HG02943 (cell line): ENCODE measurements around the gene GRB14.
A peak's percentile ranks its signal among the peaks of the same experiment; 100 is the strongest.

Experiments
- ATAC-seq: cut with Tn5 transposase; IDR thresholded peaks from one replicate; pipeline ENCODE4 v1.9.1; 2021; ENCODE audit warnings: mild to moderate bottlenecking, low read depth, moderate library complexity; ENCODE audit not compliant: unreplicated experiment

GRB14 gene

DNA sequence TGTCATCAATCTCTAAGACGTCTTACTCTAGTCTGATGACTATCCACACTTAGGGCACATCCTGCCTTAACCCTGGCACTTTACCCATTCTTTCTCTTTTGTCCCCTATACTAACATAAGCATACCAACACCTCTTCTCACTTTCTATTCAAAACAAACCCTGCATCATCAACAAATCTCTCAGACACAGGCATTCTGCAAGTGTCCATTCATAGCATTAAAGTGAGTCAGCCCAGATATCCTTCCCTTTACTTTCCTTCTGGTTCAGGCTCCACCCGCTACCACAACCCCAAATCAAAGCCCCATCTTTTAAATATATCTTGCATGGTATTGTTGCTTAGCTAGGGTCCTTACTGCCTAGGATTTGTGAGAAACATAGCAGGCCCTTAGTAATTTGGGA lies 3.8 kb downstream of the GRB14 start:
- ATAC-seq, result no peak

DNA sequence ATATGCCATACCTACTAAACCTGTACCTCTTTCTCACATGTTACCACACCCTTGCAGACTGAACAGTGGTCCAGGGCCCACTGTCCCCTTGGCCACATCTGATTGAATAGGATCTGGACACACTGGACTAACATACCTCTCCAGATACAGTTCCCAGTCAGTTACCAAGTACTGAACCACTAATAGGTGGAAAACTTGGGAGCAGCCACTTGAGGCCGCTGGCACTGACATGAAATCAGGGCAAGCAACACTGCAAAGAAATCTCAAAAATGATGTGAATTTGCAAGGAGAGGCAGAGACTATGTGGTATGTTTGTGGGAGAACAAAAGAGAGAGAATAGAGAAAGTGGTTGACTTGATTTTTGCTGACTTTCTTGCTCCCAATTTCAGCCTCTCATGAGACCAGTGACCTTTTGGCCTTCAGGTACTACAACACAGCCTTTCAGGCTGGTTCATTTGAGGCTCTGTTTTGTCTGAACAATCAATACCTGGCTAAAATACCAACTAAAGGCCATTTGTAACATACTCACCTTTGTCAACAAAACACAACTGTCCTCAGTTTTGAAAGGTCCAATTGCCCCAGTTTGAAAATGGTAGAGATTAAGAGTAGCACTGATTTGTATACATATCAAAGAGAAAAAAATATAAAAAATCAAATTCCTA lies 7.8 kb downstream of the GRB14 start:
- no peak for ATAC-seq

DNA sequence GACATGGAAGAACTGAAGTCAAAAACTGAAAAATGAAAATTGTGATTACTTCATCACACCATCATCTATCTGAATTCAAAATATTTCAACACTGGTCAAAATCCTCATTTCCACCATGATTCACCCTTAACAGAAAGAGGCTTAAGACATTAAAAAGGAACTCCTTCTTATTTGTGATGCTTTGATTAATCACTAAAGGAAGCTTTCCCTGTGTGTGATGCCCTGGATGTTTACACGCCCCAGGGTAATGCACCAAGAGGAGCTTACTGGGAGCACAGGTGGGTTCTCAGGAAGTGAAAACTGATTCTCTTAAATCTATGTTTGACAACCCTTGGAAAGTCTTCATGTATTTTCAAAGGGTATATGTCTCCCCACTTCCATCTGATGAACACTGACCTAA lies 11.5 kb downstream of the GRB14 start:
- no peak for ATAC-seq

DNA sequence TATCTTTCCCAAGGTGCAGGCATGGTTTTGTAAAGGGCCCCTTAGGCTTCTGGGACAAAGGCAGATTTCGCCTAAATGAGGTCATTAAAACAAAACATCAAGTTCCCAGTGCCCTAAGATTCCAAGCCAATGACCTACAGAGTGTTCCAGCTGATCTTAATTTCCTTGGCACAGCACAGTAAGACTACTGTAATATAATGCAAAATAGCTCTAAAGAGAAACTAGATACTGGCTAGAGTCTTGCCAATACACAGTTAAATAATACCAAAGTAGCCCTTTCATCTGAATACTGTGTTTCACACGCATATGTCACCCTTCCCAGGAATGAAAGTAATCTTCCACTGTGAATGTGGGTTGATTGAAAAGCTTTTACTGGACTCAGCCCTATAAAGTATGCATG lies 14.7 kb downstream of the GRB14 start:
- no peak for ATAC-seq

DNA sequence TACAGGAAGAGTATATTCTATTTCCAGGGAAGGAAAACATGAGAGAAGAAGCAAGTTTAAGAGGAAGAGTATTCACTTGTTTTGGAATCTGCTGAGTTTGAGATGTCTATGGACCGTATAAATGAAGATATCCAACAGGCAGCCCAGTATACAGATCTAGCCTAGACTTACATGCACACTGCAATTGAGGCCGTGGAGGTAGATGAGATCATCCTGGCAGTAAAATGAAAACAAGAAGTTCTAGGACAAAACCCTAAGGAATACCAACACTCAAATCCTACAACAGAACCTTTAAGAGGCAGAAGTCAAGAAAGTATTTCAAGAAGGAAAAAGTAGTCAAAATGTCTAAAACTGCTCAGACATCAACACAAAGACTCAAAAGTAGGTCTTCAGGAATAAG lies 16.0 kb downstream of the GRB14 start:
- no peak for ATAC-seq

DNA sequence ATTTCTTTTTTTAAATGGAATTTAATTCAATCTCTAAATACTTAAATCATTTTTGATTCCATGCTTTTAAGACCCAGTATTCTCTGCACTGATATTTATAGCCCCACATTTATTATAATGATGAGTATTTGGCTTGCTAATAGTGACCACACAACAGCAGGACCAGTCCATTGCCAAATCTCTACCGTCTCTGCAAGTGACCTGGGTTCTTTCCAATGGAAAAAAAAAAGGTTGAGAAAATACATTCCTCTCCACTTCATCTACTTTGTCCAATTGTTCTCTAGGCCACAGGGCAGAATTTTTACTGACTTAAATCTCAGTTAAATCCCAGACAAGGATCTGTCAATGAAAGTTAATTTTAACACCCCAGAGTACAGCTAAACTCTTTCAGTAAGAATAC lies 20.5 kb downstream of the GRB14 start:
- no peak for ATAC-seq

DNA sequence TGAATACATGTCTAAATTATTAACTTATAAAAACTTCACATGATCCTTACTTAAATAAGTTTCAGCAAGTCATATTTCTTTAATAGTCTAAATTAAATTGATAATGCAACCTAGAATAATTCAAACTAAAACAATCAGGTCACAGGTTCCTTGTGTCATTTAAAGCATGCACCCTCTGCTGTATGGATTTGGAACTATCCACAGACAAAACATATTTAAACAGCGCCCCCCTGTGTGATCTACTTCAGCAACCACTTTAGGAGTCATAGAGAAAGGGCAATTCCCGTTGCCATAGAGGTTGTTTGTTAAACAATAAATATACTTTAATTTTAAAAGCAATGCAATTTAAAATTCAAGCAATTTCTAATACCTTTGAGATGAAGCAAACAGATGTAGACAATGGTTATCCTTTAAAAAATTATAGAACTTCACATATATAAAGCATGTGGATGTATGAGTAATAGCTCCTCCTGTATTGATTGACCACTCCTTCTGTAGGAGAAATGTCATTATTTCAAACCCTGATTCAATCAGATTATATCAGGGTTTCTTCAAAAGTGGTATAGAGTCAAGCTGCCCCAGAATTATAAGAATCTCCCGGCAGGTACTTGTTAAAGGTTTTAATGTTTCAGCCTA lies 21.2 kb downstream of the GRB14 start:
- peak; percentile 97 for ATAC-seq

DNA sequence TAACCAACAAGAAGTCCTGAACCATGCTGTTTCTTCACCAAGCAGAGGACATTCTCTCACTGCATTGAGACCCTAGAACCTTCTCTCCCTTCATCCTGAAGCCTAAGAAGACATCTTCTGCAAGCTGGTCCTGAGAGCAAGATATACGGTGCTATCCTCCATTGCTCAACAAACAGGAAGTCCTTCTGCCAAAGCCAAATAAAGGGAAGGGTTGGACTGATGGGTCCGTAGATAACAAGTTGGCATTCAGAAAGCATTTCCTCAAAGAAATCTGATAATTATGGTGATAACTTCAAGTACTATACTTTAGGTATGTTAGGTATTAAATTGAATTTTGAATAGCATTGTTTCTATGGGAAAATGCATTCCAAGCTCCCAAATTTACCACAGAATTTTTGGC lies 23.3 kb downstream of the GRB14 start:
- no peak for ATAC-seq

DNA sequence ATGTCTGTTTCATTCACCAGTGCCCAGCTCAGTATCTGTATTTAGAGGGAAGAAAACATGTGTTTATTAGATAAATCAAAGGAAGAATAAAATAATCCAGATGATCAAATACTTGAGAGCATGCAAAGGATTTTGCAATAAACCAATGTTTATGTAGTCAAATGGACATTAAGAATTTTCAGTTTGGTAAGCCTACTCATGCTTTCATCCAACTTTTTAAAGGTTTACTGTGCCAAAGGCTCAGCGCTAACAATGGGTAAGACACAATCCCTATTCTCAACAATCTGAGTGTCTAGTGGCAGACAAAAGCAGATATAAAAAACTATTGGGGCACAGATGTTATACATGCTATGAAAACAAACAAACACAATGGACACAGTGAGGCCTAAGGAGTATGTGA lies 26.3 kb downstream of the GRB14 start:
- no peak for ATAC-seq

DNA sequence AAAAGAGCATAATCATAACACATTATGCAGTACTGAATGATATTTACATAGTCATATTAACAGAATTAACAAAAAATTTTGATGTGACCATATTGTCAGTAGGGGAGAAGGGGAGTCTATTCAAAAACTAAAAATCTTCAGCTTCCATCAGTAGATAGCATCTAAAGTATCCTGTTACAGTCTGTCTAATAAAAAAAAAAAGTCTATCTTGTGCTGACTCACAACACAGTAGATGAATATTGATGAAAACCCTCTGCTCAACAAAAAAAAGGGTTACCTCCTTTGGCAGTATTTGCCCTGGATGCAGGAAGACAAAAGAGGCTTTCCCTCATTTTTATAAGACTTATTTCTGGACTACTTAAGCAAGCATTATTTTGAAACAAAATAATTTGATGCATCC lies 27.3 kb downstream of the GRB14 start:
- no peak for ATAC-seq

DNA sequence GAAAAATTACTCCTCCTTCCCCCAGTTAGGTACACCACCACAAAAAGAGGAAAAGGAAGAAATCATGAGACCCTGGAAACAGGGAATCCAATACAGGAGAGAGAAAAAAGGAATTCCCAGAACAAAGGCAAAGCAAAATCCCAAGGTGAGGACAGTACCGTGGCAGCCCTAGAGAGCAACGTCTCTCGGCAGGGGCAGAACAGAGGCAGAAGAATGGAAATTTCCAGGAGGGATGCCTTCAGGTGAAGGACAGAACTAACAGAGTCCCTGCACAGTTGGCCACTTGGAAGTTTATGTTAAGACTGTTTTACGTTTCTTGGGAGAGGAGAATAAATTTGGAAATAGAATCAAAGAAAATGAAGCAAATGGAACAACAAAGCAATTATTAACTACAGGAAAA lies 27.7 kb downstream of the GRB14 start:
- no peak for ATAC-seq

DNA sequence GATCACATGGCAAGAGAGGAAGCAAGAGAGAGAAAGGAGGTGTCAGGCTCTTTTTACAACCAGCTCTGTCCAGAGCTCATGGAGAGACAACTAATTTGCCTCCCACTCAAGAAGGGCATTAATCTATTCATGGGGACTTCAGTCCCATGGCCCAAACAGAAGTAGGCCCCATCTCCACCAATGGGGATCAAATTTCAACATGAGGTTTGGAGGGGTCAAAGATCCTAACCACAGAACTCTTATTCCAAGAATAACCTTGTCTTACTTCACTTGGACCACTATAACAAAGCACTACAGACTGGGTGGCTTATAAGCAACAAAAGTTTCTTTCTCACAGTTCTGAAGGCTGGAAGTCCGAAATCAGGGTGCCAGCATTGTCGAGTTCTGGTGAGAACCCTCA lies 31.8 kb downstream of the GRB14 start:
- ATAC-seq, result no peak

DNA sequence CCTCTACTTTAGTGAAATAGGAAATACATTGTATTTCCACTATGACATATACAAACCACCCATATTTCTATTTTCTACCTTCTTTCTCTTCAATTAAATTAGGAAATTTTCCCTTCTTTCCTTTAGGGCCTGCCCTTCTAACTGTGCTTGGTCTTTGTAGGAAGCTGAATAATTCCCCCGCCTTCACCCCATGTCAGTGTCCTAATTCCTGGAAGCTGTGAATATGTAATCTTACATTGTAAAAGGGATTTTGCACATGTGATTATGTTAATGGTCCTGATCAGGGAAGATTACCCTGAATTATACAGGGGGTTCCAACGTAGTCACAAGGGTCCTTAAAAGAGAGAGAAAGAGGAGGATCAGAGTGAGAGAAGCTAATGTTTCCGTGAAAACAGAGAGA lies 40.2 kb downstream of the GRB14 start:
- ATAC-seq, result no peak

DNA sequence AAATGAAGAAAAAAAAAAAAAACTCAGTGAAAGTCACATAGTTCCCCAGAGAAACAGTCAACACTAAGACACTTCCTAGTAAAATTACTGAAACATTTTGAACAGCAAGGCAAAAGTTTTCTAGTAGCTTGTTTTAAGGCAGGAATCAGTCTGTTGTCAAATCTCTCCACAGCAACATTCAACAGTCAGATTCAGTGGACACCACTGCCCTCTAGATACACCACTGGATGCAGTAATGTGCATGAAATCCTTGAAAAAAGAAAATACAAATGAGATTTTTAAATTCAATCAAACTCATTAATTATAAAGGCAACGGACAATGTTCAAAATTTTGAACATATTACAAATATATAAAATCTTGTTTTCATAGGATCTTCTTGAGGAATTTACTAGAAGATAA lies 46.4 kb downstream of the GRB14 start:
- ATAC-seq, result no peak

DNA sequence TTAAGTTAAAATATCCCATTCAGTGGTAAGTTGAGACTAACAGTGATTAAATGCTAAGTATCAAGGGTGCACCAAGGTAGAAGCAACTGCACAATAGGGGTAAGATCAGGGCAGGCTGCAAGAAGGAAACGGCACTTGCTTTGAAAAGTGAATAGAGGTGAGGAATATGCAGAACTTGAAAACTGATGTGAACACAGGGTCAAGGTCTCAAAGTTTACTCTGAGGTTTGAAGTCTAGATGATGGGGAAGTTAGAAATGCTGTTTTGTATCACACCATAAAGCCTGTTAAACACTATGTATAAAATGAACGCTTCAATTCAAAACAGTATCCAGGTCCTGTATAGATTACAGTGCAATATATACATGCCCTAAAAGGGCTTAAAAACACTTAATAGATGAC lies 50.8 kb downstream of the GRB14 start:
- no peak for ATAC-seq

DNA sequence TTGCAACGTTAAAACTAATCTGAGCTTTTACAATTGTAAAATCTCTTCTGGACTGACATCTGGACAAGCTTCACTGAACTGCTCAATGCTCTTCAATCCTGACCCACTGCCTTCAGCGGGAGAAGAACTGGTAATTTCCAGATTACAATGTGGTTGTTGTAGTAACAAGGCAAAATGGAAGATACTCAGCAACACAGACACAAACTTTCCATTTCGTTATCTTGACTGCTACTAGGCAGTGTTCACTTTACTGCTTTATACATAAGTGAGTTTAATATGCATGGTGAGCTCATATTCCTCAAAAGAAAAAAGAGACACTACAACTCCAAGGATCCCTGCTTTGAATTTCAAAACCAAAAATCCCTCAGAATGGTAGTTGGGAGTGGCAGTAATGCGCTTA lies 51.9 kb downstream of the GRB14 start:
- no peak for ATAC-seq

DNA sequence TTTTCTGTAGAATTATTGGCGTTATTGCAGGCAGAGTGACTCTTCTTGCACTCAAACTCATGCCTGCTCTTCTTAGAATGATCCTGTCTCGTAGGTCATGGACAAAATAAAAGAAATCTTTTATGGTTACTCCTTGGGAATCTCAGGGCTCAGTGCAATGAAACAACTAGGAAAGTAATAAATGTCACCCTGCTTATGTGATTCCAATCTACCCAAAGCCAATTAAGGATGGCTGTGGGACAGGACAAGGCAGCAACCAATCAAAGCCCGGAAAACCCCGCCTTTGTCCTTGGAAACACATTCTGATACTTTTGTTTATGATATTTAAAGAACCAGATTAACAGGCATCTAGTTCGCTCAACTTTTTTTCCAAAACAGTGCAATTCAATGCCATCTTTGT lies 53.0 kb downstream of the GRB14 start:
- ATAC-seq, result no peak

DNA sequence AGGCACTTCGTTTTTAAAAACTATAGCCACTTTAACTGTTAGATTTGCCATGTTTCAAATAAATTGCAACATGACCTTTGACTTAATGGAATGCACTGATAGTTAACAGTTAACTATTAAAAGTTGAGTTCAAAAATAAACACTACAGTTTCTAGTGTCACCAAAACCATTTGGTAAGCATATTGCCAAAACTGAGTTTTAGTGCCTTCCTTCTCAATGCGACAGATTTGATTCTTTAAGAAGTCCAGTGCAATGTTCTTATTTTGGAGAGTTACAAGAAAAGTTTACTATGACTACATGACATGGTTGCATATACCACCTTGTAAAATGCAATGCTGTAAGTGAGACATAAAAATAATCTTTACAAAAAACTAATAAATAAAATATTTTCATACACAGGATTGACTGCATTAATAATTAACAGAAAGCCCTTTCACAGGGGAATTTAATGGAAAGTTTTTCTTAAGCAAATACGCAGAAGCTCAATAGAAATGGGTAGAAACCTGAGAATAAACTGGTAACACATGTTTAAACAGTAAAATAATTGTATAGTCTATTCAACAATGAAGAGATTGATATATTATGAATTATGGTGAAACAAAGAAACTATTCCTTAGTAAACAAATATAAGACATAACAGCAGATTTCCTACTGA lies 53.8 kb downstream of the GRB14 start:
- ATAC-seq, result no peak

DNA sequence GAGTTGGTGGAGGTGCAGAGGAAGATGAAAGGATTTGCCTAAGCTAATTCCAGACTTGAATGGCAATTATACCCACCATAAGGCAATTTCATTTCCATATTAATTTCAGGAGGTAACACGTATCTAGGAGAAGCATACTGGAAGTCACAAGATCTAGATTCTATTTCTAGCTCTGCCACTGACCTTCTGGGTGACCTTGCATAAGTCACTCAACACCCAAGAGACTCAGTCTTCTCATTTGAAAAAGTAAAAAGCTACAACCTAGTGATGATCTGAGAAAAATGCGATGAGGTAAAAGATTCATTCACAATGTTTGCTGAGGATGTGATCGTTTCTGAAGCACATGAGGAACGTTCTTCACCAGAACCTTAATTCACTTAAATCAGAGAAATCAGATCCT lies 55.9 kb downstream of the GRB14 start:
- ATAC-seq, result no peak

DNA sequence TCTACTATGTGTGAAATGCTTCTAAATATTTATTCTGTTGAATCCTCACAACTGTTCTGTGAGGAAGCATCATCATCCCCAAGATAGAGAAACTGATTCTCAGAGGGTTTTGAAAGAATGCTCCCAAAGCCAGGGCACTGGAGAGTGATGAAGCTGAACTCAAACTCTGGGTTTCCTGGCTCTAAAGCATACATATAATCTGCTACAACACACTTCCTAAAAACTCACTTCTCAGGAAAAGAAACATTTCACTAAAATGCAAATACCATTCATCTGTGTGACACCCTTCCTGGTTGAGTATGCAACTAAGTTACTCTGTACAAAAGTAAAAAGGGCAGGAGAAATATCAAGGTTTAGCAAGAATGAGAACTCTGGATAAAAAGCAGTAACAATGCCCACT lies 58.6 kb downstream of the GRB14 start:
- ATAC-seq, result no peak

DNA sequence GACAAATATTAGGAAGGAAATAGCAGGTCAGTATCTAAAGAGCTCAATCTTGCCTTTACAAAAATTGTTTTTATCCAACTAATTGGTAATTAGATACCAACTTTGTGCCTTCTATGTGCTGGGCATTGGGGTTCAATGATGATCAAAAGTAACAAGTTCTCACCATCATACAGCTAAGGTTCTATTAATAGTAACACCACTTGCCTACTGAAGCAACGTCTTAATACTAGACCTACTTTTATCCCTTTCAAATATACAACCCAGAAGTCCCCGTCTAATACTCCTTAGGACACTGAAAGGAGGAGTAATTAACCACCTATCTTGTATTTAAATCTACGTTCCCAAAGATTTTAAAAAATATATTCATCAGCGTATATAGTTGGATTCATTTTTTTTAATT lies 59.3 kb downstream of the GRB14 start:
- no peak for ATAC-seq

DNA sequence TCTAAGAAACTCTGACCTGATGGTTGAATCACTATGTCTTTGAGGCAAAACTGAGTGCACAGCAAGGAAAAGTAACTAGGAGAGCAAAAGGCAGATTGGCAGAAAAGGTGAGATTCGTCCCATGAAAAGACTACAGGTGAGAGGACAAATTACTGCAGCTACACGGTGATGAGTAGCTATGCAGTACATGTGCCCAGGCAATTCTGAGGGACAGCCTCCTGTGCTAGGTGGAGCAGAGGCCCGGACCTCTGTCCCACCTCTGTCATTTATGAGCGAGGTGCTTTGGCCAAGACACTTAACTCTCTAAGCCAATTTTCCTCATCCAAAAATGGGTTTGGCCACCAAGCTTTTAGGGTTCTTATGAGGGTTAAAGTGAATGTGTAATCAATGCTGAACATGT lies 59.9 kb downstream of the GRB14 start:
- no peak for ATAC-seq
